Measurements from ENCODE around the gene ECI1.
"Not testable (repeated sequence)": the region's sequence is repeated elsewhere in the genome, so short reads cannot be mapped to it uniquely, and the experiment has no call there.

Gene ECI1

DNA sequence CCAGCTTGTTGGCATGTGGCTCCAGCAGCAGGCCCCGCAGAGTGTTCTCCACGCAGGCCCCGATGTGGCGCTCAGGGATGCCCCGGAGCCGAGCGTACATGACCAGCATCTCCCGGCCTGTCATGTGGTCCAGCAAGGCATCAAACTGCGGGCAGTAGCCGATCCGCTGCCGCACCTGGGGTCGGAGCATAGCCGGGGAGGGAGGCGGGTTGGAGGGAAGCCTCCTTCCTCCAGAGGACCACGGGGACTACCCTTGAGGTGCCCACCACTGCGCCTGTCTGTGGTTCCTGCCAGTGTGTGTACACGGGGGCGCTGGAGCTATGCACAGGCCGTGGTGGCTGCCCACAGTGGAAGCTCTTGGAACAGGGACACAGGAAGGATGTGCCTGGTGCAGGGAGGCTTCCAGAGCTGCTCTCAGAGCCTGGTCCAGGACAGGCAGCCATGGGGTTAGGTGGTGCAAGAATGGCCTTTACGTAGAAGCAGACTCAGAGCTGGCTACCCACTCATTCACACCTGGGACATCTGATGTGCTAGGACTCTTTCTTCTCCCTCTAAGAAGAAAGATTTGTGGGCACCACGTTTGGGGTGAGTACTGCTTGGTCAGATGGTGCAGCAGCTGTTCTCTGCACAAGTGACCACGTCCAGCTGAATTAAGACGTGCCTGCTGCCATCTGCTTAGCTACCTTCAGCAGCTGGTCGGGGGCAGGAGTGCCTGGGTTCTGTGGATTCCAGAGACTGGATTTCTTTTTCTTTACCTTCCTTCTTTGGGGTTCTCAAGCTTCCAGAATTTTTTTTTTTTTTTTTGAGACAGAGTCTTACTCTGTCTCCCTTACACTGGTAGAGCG, 27.8 kb upstream of the ECI1 start:
- no peak for DNase-seq

DNA sequence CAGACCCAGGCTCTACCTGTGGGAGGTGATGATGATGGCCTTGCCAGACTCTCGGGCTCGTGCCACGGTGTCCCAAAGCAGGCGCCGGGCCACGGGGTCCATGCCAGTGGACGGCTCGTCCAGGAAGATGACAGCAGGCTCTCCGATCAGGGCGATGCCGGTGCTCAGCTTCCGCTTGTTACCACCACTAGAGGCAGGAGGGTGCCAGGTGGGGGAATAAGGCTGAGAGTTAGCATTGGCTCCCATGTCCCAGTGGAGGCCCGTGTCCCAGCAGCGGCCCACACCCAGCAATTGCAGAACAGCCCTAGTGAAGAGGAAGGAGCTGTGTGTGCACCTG, 26.9 kb upstream of the ECI1 start:
- DNase-seq = no peak

DNA sequence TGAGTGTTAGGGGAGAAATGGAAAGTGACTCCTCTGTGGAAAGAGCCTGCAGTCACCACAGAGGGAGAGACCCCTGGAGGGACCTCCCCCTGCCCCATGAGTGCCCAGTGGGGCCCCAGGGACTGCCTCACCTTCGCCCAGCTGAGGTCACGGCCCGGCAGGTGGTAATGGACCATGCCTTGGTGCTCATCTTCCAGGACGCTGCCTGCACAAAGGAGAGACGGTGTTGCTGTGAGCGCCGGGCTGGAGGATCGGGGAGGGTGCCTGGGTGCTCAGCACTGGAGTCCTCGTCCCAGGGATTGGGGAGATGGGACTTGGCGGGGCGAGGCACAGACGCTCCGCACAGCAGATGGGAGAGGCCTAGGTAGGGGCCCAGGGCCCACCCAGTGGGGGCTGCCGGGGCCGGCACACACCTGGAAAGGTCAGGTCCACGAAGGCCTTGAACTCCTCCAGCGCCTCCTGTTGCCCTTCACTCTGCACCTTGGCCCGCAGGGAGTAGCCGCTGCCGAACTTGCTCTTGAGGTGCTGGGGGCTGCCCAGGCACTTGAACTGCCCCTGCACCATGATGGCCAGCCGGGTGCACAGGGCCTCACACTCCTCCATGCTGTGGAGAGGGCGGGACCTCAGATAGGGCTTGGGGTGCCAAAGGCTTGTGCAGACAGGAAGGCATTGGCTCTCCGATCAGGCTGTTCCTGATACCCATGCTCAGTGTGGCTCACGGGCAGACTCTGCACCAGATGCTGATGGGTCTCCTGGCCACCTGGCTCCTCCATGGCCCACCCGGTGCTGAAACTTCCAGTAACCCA, 26.3 kb upstream of the ECI1 start:
- DNase-seq = no peak

DNA sequence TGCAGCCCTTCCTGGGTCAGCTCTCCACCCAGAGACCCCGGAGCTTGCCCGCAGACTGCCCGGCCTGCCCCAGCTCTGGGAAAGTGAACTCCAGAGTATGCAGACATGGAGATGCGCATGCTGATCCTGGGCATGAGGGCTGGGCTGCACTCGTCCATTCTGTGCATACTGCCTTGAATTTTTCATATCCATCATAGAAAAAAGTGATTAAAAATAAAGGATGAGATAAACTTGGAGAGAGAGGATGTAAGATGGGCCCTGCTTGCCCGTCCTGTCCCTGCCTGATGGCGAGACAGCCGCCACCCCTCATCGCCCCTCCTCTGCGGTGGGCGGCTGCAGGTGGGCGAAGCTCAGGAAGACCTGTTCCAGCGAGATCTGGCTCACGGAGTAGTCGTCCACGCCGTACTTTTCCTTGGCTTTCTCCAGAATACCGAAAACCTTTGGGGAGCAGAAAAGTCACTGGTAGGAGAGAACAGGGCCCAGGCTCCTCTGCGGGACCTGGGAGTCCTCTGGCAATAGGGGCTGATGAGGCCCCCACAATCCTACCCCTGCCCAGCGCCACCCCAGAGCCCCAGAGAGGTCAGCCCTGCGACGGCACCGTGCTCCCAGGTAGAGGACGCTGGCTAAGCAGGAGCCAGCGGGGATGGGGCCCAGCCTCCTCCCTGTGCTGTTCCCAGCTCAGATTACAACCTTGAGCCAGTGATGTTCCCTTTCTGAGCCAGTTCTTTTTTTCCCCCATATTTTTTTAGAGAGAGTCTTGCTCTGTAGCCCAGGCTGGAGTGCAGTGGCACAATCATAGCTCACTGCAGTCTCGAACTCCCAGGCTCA, 25.2 kb upstream of the ECI1 start:
- DNase-seq = no peak

DNA sequence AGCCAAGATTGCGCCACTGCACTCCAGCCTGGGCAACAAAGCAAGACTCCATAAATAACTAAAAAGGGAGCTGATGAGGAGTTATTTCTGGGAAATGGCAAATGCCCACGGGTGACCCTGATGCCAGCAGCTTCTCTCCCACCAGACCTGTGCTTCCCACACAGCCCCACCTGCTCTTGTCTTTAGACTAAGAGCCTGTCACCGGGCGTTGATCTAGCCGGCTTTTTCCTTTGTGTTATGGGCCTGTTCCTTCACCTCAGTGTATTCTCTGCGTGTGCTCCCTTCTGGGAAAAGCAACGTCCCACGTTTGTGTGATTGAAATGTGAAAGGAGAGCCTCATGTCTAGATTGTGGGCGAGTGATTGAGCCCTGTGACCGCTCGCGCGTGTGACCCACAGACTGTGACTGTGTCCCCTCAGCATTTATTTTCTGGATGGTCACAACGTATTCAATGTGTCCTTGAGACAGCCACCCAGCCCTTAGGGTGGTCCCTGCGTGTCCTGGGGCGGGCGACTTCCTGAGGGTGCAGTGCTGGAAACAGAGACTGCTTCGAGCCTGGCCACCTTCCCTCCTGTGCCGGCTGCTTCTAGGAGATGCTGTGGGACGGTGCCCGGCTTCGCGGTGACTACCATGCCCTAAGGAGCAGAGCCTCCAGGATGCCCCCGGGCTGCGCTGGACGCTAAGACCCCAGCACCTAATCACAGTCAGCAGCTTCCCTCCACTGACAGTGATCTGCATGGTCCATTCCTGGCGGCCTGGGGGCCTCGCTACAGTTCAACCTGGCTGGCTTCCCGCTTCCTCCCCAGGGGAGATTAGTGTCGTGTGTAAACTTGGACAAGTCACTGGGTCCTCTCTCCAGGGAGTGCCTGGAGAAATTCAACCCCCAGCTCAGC, 24.3 kb upstream of the ECI1 start:
- no peak for DNase-seq

DNA sequence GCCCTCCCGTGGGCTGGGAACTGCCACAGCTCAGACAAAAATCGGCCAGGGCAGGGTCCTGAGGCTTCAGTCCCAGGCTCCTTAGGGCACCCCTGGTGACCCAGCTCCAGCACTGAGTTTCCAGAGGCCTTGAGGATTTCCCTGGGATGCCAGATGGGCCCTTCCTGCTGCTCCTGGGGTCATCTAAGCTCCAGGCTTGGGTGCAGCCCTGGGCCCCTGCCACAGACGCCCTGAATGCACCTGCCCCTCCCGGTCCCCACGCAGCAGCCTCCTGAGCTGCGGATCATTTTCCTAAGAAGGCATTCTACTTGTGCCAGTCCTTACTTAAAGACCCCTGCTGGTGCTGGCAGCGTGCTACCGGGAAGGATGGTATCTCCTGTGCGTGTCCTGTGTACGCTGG, 22.5 kb upstream of the ECI1 start:
- DNase-seq = no peak

DNA sequence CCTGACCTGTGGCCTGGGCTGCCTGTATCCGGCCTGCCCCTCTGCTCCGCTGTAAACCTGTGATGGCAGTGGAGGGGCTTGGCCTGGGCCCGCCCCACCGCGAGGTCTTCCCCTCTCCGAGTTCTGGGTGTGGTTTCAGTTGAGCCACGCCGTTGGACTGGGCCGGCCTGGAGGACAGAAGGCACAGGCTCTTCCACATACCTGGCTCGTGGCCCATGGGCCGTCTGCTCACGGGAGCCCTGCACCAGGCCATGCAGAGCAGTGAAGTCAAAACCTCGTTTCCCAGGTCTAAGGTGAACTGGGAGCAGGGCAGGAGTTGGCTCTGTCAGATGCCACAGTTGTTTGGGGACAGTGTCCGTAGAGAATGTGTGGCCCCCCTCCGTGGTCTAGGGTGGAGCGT, 22.1 kb upstream of the ECI1 start:
- DNase-seq = no peak

DNA sequence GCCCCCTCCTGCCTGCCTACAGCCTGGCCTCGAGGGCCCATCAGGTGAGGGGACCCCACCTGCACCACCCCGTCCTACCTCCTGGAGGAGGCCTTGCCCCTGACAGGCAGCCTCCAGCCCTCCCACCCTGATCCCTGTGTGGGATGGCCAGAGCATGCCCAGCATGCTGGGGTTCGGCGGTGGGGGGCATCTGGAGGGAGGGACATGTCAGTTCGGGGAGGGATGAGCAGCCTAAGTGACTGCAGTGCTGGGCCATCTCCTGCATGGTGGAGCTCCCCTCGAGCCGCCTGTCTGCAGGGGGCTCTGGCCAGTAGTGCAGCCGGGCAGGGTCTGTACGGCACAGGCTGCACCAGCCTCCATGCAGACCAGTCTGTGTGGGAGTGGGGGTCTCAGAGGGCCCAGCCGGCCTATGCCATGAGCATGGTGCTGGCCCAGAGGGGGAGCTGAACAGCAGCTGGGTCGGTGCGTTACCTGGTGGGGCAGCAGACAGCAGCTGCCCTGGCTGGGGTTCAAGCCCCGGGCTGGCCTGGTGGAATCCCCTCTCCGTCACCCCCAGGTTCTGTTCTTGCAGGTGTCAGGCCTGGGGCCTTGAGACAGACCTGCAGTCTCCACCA, 20.6 kb upstream of the ECI1 start:
- DNase-seq = no peak

DNA sequence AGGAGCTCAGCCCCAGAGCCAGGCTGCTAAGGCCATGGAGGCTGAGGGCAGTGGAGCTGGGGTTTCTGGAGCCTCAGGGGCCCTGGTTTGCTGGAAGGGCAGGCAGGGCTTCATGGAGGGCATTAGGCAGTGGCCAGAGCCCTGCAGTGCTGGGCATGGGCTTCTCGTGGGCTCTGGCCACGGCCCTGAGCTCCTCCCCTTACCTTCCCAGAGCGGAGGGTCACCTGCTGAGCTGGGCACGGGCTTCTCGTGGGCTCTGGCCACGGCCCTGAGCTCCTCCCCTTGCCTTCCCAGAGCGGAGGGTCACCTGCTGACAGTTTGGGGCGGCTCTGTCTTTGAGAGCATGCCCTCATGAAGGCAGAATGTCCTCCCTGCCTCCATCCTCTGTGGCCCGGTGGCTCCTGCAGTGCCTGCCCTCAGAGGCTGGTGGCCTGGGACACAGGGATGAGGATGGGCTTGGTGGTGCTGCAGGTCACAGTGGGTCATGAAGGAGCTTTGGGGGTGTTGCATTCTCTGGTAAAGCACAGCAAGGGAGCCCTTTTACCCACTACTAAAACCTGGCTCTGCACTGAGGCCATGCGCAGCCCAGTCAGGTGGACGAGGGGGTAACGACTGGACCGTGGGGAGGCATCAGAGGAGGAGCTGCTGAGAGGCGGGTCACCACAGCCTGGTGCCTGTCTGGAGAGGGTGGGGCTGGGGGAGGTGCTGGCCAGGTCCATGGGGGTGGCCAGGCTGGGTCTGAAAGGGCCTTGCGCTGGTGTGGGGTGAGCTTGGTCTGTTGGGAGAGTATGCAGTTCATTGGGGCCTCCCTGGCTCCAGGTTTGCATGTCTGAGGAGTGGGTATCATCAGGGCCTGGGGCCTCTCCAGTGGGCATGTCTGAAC, 19.4 kb upstream of the ECI1 start:
- no peak for DNase-seq

DNA sequence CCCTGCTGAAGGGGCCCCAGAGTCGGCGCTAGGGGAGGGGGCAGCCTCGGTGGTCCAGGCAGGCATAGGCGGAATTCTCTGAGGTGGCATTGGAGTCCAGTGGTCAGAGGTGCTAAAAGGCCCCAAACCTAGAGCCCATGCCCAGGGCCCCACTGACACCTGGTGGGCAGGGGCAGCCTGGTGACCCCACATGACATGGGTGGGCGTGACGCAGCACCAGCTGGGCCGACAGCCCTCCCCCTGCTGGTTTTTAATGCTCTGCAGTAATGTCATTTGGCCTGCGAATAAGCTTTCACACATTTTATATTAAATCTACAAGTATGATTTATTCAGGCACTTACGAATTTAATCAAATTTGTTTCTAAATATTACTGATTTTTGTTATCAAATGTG, 18.7 kb upstream of the ECI1 start:
- no peak for DNase-seq

DNA sequence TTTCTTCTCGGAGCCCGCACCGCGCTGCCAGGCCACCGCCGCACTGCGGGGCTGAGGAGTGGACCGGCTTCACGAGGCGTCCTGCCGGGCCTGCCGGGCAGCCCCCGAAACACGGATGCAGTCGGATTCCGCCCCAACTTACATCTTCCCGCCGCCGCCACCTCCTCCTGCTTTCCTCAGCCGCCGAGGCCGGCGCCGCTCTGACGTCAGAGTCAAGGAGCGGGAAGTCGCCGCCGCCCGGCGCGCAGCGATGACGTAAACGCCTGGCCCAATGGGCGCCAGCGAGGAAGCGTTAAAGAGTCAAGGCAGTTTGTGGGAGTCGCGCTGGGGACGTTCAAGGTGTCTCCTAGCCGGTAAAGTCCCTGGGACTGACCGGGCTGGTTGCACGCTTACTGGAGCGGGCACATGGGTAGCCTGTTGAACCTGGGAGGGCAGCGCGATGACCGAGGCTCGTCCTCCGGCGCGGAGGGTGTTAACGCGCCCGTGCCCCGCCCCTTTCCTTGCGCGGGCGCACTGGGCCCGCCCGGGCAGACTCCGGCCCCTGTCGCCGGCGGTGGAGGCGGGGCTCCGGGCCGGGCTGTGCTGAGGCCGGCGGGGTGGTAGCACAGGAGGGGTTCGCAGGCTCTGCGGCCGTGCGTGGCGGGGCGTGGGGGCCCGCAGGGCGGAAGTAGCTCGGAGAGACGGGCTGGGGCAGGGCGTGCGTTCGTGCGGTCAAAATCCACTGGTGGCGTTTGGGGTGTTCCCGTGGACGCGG, 16.7 kb upstream of the ECI1 start, which contains the start of gene RNPS1:
RNPS1 (minus strand) TSS at position 214 of the 754 bp plus-strand sequence. CDS start 3,483 bp downstream, outside the sequence.
- peak; percentile 97 for DNase-seq

DNA sequence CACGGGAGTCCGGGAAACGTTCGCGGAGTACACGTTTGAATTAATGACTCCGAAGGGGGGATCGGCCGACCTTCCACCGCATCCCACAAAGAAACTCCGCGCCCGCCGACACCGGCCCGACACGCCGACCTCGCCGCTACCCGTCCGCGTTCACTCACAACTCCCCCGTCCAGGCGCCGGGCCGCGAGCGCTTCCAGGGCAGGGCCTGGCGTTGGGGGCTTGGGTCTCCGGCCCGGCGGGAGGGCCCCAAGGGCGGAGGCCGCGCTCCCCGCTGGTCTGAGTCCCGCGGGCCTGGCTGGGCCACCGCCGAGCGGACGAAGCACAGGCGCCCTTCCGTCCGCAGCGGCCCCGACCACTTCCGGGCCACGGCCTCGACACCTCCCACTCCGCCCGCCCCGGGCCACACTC, 16.1 kb upstream of the ECI1 start:
- DNase-seq = not testable (repeated sequence)

DNA sequence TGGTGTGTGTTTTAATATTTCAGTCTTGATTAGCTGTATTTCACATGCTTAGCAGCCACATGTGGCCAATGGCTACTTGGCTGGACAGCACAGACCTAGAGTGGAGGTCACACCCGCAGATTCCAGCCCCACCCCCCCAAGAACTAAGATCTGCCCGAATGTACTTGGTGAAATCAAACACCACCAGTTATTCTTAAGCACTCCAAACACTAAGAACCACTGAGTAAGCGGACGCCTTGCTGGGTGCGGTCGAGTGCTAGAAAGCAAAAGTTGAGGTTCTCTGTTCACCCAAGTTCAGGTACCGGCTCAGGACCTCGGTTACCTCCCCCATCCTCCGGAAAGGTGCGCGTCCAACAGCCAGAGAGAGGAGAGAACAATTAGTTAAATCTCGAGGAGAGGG, 15.5 kb upstream of the ECI1 start:
- not testable (repeated sequence) for DNase-seq

DNA sequence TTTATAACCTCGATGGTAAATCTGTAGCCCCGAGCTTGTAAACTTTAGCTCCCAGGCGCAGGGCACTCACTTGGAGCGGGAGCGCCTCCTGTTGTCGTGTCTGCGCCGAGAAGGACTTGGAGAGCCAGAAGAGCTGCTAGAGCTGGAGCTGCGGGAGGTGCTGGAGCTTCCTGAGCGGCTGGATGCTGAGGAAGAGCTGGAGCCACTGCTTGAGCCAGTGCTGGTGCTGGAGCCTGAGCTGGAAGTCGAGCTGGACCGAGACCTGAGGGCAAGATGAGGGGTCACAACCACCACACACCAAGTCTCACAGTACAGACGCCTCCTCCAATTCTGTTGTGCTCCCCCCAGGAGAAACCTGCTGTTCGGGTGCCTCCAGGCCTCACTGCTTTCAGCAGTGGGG, 11.6 kb upstream of the ECI1 start:
- not testable (repeated sequence) for DNase-seq

DNA sequence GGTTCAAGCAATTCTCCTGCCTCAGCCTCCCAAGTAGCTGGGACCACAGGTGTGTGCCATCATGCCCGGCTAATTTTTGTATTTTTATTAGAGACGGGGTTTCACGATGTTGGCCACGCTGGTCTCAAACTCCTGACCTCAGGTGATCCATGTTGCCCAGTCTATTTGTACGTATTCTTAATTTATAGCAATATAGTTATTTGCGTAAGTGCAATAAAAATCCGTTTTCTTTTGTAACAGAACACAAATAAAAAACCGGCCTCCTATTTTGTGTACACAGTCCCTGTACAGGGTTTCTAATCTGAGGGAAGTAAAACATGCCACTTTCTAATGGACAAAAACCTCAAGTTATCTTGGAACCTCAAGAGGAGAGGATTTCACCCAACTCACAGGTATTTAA, 8.9 kb upstream of the ECI1 start:
- DNase-seq = no peak

DNA sequence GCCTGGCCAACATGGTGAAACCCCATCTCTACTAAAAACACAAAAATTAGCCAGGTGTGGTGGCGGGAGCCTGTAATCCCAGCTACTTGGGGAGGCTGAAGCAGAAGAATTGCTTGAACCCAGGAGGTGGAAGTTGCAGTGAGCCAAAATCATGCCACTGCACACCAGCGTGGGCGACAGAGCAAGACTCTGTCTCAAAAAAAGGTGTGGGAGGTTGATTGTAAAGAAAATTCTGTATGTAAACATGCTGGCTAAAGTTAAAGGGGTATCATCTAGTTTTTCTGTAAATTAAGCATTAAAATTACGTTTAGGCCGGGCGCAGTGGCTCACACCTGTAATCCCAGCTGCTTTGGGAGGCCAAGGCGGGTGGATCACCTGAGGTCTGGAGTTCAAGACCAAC, 7.1 kb upstream of the ECI1 start:
- not testable (repeated sequence) for DNase-seq

DNA sequence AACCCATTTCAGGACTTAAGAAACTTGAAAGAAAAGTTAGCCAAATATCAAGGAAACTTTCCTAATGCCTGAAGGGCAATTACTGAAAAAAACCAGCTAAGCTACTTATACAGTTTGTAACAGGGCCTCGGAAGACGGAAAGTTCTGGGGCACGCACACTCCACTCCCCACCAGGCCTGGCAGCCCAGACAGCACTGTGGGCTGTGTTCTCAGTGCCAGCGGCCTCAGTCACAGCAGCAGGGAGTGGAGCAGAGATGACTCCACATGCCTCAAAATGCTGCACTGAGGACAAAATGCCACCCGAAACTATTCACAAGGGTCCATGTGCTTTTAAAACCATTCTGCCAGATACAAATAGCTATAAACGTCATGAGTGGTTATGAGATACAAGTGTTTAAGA, 6.3 kb upstream of the ECI1 start:
- no peak for DNase-seq

DNA sequence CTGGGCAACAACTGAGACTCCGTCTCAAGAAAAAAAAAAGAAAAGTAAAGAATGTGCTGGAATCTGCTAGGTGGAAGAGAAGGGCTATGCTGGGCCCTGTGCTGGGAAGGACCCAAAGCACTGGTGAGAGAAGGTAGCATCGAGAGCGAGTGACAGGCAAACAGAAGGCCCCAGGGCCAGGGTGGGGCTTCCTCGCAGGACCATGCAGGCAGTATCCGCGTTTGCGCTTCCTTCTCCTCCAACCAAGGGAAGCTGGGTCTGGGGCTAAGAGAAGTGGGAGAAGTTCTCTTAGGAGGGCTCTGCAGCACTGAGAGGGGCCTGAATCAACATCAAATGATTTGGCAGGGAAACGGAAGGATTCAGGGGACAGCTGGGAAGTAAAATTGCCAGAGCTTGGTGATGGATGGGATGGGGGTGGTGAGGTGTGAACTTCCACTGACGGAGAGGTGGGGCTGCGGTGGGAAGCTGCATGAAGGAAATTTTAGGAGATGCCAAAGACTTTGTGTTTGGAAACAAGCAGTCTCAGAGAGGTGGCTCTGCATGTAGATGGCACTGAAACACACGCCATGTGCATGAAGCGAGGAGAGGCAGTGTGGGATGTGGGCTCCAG, 5.2 kb upstream of the ECI1 start:
- no peak for DNase-seq

DNA sequence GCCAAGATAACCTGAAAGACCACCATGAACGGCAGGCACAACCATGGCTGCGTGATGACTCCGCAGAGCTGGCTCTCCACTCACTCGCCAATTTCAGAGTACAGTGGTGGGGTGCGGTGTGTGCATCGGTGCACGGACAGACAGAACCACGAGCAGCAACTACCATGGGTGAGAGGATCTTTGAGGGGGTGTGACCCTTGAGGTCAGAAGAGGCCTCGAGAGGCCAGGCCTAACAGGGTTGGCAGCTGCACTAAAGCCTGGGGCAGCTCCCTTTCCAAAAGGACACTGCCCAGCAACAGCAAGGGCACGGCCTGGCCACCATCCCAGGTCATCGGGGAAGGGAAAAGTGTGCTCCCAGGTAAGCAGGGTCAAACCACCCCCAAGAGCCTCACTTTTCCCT, 1.9 kb upstream of the ECI1 start:
- no peak for DNase-seq

DNA sequence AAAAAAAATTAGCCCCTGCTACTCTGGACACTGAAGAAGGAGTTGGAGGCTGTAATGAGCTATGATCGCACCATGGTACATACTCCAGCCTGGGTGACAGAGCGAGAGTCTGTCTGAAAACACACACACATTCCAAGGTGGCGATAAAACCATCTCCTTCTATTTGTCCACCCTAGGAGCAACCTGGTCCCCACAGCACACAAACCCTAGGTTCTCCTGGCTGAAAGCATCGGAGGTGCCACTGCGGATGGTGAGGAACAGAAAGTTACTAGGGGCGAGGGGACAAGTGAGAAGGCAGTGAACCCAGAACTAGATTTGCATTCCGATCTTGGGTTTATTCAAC, 1.4 kb upstream of the ECI1 start:
- DNase-seq = no peak
